H1 (cell line): ENCODE results near the gene TMBIM4. TPM values are rescaled to one million over a fixed set of nuclear protein-coding genes. Genes with fewer than 3 reads are reported as not detected.

ENCODE experiments used
- CTCF ChIA-PET: fragments of 300-600 bp; sonication (Branson Sonifier 250); formaldehyde crosslinking; loops from one replicate; lab custom pipeline; 2021; ENCODE audit not compliant: partially characterized antibody; lab: Charles Lee
- POLR2A ChIA-PET: fragments of 300-600 bp; sonication (Branson Sonifier 250); formaldehyde crosslinking; loops from one replicate; lab custom pipeline; 2021; ENCODE audit warnings: inconsistent platforms; ENCODE audit not compliant: partially characterized antibody; lab: Charles Lee
- DNase-seq, 2 experiments: peaks; one replicate each; pipeline versions ENCODE4 v3.0.0 to v3.0.0-alpha.2; 2010 to 2022; ENCODE audit warnings: low spot score in 2 of 2, low read depth in 1 of 2, mixed read lengths in 1 of 2
- FAIRE-seq: peaks from 2 replicates; lab custom pipeline; 2011; peaks lifted over from hg19 to GRCh38; lab: Jason Lieb, UNC
- H2AFZ ChIP-seq: 2 replicates; pipeline ENCODE4 v1.8.1; 2012; ENCODE audit warnings: low read length, inconsistent platforms
- H2AK5ac ChIP-seq: 2 replicates; pipeline ENCODE4 v1.6.1; 2013; ENCODE audit warnings: low read depth, low read length
- H2BK120ac ChIP-seq: replicated peaks from 2 replicates; pipeline ENCODE3; 2013; ENCODE audit warnings: low read depth, low read length, inconsistent platforms
- H2BK12ac ChIP-seq: 2 replicates; pipeline ENCODE4 v1.6.1; 2013; ENCODE audit warnings: low read depth, low read length
- H2BK15ac ChIP-seq: 2 replicates; pipeline ENCODE4 v1.6.1; 2013; ENCODE audit warnings: low read length
- H2BK20ac ChIP-seq: 2 replicates; pipeline ENCODE4 v1.6.1; 2013; ENCODE audit warnings: low read length
- H2BK5ac ChIP-seq: 2 replicates; pipeline ENCODE4 v1.6.1; 2013; ENCODE audit warnings: low read depth, low read length
- H3K14ac ChIP-seq: 2 replicates; pipeline ENCODE4 v1.6.1; 2013; ENCODE audit warnings: inconsistent platforms; ENCODE audit not compliant: insufficient read length
- H3K18ac ChIP-seq: 2 replicates; pipeline ENCODE4 v1.6.1; 2013; ENCODE audit warnings: low read length; ENCODE audit errors: extremely low read depth
- H3K23ac ChIP-seq: 2 replicates; pipeline ENCODE4 v1.6.1; 2013; ENCODE audit warnings: inconsistent platforms; ENCODE audit not compliant: insufficient read length
- H3K23me2 ChIP-seq: 2 replicates; pipeline ENCODE4 v1.6.1; 2013; ENCODE audit warnings: low read depth, low read length
- H3K27ac ChIP-seq: 2 replicates; pipeline ENCODE4 v1.6.1; 2011; ENCODE audit warnings: low read depth, low read length, inconsistent platforms
- H3K27me3 ChIP-seq, 4 experiments: replicated peaks in 1 of 4; 1 replicate in 1 of 4; 2 replicates in 3 of 4; pipeline versions ENCODE4 v1.6.1 to v1.8.1; 2011 to 2013; ENCODE audit warnings: low read length in 3 of 4, mild to moderate bottlenecking in 3 of 4, inconsistent platforms in 2 of 4, mixed read lengths in 2 of 4, moderate library complexity in 1 of 4; ENCODE audit not compliant: control insufficient read depth in 3 of 4, insufficient read depth in 3 of 4; ENCODE audit errors: extremely low read depth in 1 of 4
- H3K36me3 ChIP-seq, 4 experiments: 2 replicates each; pipeline versions ENCODE4 v1.6.1 to v1.8.1; 2011 to 2013; ENCODE audit warnings: mild to moderate bottlenecking in 4 of 4, low read length in 3 of 4, moderate library complexity in 2 of 4, control low read depth in 1 of 4, inconsistent platforms in 1 of 4; ENCODE audit not compliant: insufficient read depth in 4 of 4, control insufficient read depth in 2 of 4
- H3K4ac ChIP-seq: replicated peaks from 2 replicates; pipeline ENCODE3; 2013; ENCODE audit warnings: low read length, low read depth, mixed read lengths, inconsistent platforms; ENCODE audit not compliant: insufficient read length
- H3K4me1 ChIP-seq, 4 experiments: replicated peaks in 1 of 4; 1 replicate in 1 of 4; 2 replicates in 3 of 4; pipeline versions ENCODE4 v1.6.1 to v1.8.1; 2011 to 2013; ENCODE audit warnings: low read length in 3 of 4, inconsistent platforms in 2 of 4, mixed read lengths in 1 of 4; ENCODE audit not compliant: insufficient read depth in 4 of 4, control insufficient read depth in 3 of 4
- H3K4me2 ChIP-seq, 2 experiments: 2 replicates each; pipeline versions ENCODE4 v1.6.1 to v1.8.1; 2011 to 2013; ENCODE audit warnings: low read depth in 2 of 2, low read length in 2 of 2, control low read depth in 1 of 2, inconsistent platforms in 1 of 2, mild to moderate bottlenecking in 1 of 2; ENCODE audit not compliant: insufficient read depth in 1 of 2
- H3K4me3 ChIP-seq, 4 experiments: fragments of 200-600, 300-600 bp in 1 of 4; sonication (generic), shearing (Covaris generic), sonication (Bioruptor Twin) in 1 of 4; 2 replicates each; pipeline versions ENCODE4 v1.5.1 to v1.8.1; 2011 to 2016; ENCODE audit warnings: low read length in 4 of 4, low read depth in 3 of 4, control low read depth in 2 of 4, inconsistent platforms in 2 of 4, mild to moderate bottlenecking in 2 of 4, mixed read lengths in 1 of 4, moderate library complexity in 1 of 4; ENCODE audit not compliant: insufficient read depth in 2 of 4; ENCODE audit errors: extremely low read depth in 1 of 4
- H3K56ac ChIP-seq: replicated peaks from 2 replicates; pipeline ENCODE3; 2013; ENCODE audit warnings: low read depth, mild to moderate bottlenecking, mixed read lengths, low read length, inconsistent platforms; ENCODE audit not compliant: insufficient read length
- H3K79me1 ChIP-seq: 2 replicates; pipeline ENCODE4 v1.6.1; 2013; ENCODE audit warnings: low read depth, low read length, control low read depth
- H3K79me2 ChIP-seq, 2 experiments: 2 replicates each; pipeline versions ENCODE4 v1.6.1 to v1.8.1; 2012 to 2013; ENCODE audit warnings: low read length in 2 of 2, mild to moderate bottlenecking in 2 of 2, inconsistent platforms in 1 of 2; ENCODE audit not compliant: insufficient read depth in 2 of 2, control insufficient read depth in 1 of 2
- H3K9ac ChIP-seq, 4 experiments: replicated peaks in 1 of 4; 1 replicate in 1 of 4; 2 replicates in 3 of 4; pipeline versions ENCODE4 v1.6.1 to v1.8.1; 2011 to 2013; ENCODE audit warnings: low read depth in 3 of 4, low read length in 3 of 4, control low read depth in 2 of 4, mild to moderate bottlenecking in 2 of 4, moderate library complexity in 2 of 4, inconsistent platforms in 1 of 4; ENCODE audit errors: extremely low read depth in 1 of 4
- H3K9me3 ChIP-seq, 2 experiments: 2 replicates each; pipeline versions ENCODE4 v1.6.1 to v1.8.1; 2012 to 2013; ENCODE audit warnings: mild to moderate bottlenecking in 2 of 2, moderate library complexity in 2 of 2, control low read depth in 1 of 2, inconsistent platforms in 1 of 2, low read depth in 1 of 2, low read length in 1 of 2, mixed read lengths in 1 of 2; ENCODE audit not compliant: insufficient read depth in 2 of 2
- H4K20me1 ChIP-seq, 2 experiments: replicated peaks in 1 of 2; 2 replicates each; pipeline versions ENCODE3 to v1.8.1; 2011 to 2013; ENCODE audit warnings: inconsistent platforms in 2 of 2, low read length in 2 of 2, mild to moderate bottlenecking in 1 of 2; ENCODE audit not compliant: insufficient read depth in 2 of 2, control insufficient read depth in 1 of 2
- H4K5ac ChIP-seq: 2 replicates; pipeline ENCODE4 v1.6.1; 2013; ENCODE audit warnings: low read length, low read depth, mixed read lengths, inconsistent platforms; ENCODE audit not compliant: insufficient read length
- H4K8ac ChIP-seq: 2 replicates; pipeline ENCODE4 v1.8.0; 2013; ENCODE audit warnings: mild to moderate bottlenecking, moderate library complexity, low read length, inconsistent platforms; ENCODE audit not compliant: insufficient read depth; ENCODE audit errors: extremely low read depth
- H4K91ac ChIP-seq: replicated peaks from 2 replicates; pipeline ENCODE3; 2013; ENCODE audit warnings: low read length, mixed read lengths, inconsistent platforms; ENCODE audit not compliant: insufficient read length
- CBX5 ChIP-seq: fragments of 300-800, 300-1000 bp; sonication (generic); IDR thresholded peaks from 2 replicates; pipeline ENCODE4 v1.7.1; 2016; ENCODE audit warnings: antibody characterized with exemption, low read length, low read depth
- CREB1 ChIP-seq: IDR thresholded peaks from 2 replicates; pipeline ENCODE4 v1.6.1; 2012; ENCODE audit warnings: inconsistent platforms
- CTCF ChIP-seq, 3 experiments: IDR thresholded peaks; 1 replicate in 2 of 3; 2 replicates in 1 of 3; pipeline versions ENCODE4 v1.5.1 to v1.6.1; 2011; ENCODE audit warnings: low read length in 3 of 3, mild to moderate bottlenecking in 3 of 3, inconsistent platforms in 2 of 3, low read depth in 1 of 3, moderate library complexity in 1 of 3; ENCODE audit not compliant: insufficient read depth in 1 of 3; ENCODE audit errors: control extremely low read depth in 1 of 3
- GABPA ChIP-seq: IDR thresholded peaks from 2 replicates; pipeline ENCODE4 v1.6.1; 2011; ENCODE audit warnings: mild to moderate bottlenecking, low read length, moderate library complexity, borderline replicate concordance; ENCODE audit not compliant: insufficient read depth
- PHF8 ChIP-seq: fragments of 200-600 bp; sonication (generic); conservative IDR thresholded peaks from 2 replicates; pipeline ENCODE4 v1.7.1; 2012; ENCODE audit warnings: low read depth, mild to moderate bottlenecking, inconsistent platforms, low read length, moderate library complexity
- RFX5 ChIP-seq: IDR thresholded peaks from 2 replicates; pipeline ENCODE4 v1.6.1; 2011; ENCODE audit warnings: low read depth, low read length, improper control_type of control experiment, borderline replicate concordance
- RXRA ChIP-seq: IDR thresholded peaks from 2 replicates; pipeline ENCODE4 v1.6.1; 2011; ENCODE audit warnings: low read depth, mild to moderate bottlenecking, low read length, moderate library complexity; ENCODE audit not compliant: insufficient read depth
- WGBS, 2 experiments: shearing (Covaris generic) in 1 of 2; methylation state at CpG; one replicate each; pipeline versions ENCODE4 v1.1.6 to v1.1.7; 2013 to 2015; ENCODE audit warnings: low lambda C conversion rate in 2 of 2, mixed read lengths in 2 of 2, inconsistent platforms in 1 of 2, low coverage in 1 of 2, missing lambda C conversion rate in 1 of 2; ENCODE audit not compliant: insufficient replicate concordance in 2 of 2, insufficient coverage in 1 of 2, insufficient read length in 1 of 2; ENCODE audit errors: extremely low coverage in 1 of 2, missing lambda C conversion rate in 1 of 2; 5-methylcytosine and 5-hydroxymethylcytosine counted together
- polyA plus RNA-seq, 7 experiments: library from polyadenylated mRNA; depleted of rRNA in 3 of 7; stranded (reverse) in 5 of 7; unstranded in 2 of 7; fragments of >200 nt in 5 of 7; fragments of 200-250 nt in 2 of 7; gene quantifications; 1 replicate in 5 of 7; 2 replicates in 1 of 7; 4 replicates in 1 of 7; pipeline versions ENCODE4 v1.2.1 to v1.2.3, GENCODE V29; 2011 to 2013; ENCODE audit warnings: missing spikeins in 2 of 7, mixed read lengths in 2 of 7
- total RNA-seq: library from RNA; stranded (reverse); fragmentation: NEBNext Ultra II Directional; extraction: Animal tissue kit (Norgen Biotek cat#: 25700); gene quantifications from 2 replicates; pipeline ENCODE4 v1.2.1, GENCODE V29; 2021

Gene TMBIM4
- total and polyA plus RNA-seq, 2 of the 8 experiments (the other 6 are each of a cell fraction or from before 2014, with no cell fraction given) = 12.8 to 46.6 TPM

DNA sequence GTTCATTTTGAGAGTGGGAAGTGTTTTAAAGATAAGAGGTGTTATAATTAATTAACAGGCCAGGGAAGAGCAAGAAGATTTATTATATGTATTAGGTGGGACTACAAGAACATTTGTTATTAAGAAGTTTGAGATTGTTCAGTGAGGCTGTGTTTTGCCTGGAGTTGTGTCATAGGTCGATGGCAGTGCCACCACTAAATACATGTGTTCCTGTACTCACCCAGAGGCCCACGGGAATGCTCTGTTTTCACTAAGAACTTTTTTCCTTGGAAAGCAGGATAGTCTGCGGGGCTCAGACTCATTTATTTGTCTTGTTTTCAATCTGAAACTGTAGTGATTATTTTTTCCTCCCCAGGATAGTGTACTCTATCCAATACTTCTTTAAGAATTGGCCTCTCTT, 29.3 kb upstream of the TMBIM4 start:
- DNase-seq (no peak), FAIRE-seq (no peak)
- Histone ChIP-seq H4K8ac (no peak overlapping the region), H3K14ac (no peak overlapping the region), H3K18ac (no peak overlapping the region), H3K9ac (no peak overlapping the region), H3K27me3 (no peaks in the 10 kb centered on the region), H2BK15ac (no peak overlapping the region), H3K4ac (no peak overlapping the region), H3K4me1 (peaks cover 0 to 5% (median 3%) of the 10 kb centered on the region in 4 experiments; a peak in 3 of 7 replicates), H3K36me3 (no peaks in the 10 kb centered on the region), H3K23me2 (no peaks in the 10 kb centered on the region), H3K79me2 (no peaks in the 10 kb centered on the region), H2AFZ (no peak overlapping the region), H3K4me3 (no peak overlapping the region), H3K9me3 (peaks cover 0 to 5% of the 10 kb centered on the region in 2 experiments; a peak in 1 of 4 replicates), H3K79me1 (no peaks in the 10 kb centered on the region), H4K20me1 (no peaks in the 10 kb centered on the region), H2AK5ac (no peak overlapping the region), H4K5ac (no peak overlapping the region), H2BK20ac (no peak overlapping the region), H4K91ac (no peak overlapping the region), H2BK120ac (no peak overlapping the region), H2BK5ac (no peak overlapping the region), H2BK12ac (no peak overlapping the region), H3K27ac (no peak overlapping the region), H3K56ac (no peak overlapping the region), H3K4me2 (no peak overlapping the region), H3K23ac (no peak overlapping the region)
- 80% methylated on average over 3 of the region's 3 CpGs; no CpG with 5 or more reads in 1 of the 2 experiments for WGBS, 2 experiments
- TF ChIP-seq PHF8 (no peak), GABPA (no peak), CBX5 (no peak), RFX5 (no peak), RXRA (no peak), CREB1 (no peak), CTCF (IDR thresholded peaks at IDR 0.05; ENCODE audit: control extremely low read depth in 1 of 3, insufficient read depth in 1 of 3, low read depth in 1 of 3, low read length in 3 of 3) (no peak)
- ChIA-PET POLR2A (no interaction called here), CTCF (interaction anchor here (0.9 kb wide), 1 partner anchor 79 kb away, joined by 3 read pairs; no protein-coding TSS in a partner anchor)
